GM19043 (cell line): ENCODE data around the gene AGFG1.
A peak's percentile ranks its signal among the peaks of the same experiment; 100 is the strongest.

Source experiments
- ATAC-seq: cut with Tn5 transposase; IDR thresholded peaks from one replicate; pipeline ENCODE4 v1.9.1; 2021; ENCODE audit warnings: low read depth; ENCODE audit not compliant: unreplicated experiment

AGFG1 gene

DNA sequence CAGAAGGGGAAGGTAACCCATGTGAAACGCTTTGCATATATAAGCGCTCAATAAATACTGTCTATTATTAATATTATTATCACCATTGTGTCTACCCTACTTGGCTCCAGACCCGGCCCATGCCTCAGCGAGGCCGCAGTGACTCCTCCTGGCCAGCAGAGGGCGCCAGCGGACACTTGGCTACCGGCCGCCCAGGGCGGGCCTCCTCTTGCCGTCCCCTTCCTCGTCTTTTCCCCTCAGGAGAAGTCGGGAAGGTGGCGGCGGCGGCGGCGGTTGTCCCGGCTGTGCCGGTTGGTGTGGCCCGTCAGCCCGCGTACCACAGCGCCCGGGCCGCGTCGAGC, at the start of gene AGFG1:
Gene AGFG1, plus strand, starts transcription at position 233 of the 341 bp plus-strand sequence. CDS start 266 bp downstream, outside the sequence.
- peak; percentile 85 for ATAC-seq

DNA sequence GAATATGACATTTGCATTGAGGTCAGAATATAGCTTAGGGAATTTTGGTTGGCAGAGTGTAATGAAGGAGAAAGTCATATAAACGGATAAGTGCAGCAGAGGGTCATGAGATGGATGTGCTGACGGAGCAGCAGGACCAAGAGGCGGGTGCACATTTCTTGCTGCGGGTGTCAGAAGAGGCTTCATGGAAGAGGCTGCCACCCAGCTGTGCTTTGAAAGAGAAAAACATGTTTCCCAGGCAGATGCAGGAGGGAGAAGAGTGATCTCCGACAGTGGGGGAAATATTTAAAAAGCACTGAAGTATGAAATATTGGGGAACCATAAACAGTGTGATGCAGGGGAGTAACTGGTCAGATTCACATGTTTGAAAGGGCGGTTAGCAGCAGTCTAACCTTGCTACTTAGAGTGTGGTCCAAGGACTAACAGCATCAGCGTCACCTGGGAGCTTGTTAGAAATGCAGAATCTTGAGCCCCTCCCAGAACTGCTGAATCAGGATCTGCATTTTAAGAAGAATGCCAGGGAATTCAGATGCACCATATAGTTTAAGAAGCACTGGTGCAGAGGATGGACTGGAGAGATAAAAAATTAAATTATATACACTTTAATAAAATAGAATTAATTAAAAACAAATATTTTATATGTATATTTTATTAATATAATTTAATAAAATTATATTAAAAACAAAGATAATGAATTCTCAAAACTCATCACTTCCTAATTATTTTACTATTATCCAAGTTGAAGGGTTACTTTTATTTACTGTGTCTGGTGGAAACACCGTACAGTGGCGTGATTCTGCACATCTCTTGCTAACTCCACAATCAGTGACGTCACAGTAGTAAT, 48.1 kb upstream of the AGFG1 start:
- ATAC-seq, result no peak

DNA sequence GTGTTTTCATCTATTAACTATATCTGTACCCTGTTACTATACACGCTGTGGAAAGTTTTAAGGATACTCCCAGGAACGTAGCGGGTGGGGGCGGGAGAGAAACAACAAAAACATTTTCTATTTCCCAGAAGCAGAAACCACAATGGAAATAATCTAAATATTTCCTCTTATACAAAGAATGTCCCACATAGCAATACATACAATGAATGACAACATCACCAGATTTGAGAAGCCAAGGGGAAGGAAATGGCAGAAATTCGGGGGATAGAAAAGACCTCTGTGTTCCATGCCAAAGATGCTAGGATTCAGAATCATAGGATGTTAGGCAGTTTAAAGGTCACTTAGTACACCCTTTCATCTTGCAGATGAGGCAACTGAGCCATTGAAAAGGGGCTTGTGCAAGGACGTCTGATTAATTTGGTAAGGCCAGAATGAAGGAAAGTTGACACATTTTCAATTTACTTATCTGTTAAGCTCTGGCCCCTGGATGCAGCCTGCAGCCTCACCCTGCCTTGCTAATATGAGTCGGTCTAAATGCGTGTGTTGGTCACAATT, 43.1 kb upstream of the AGFG1 start:
- no peak for ATAC-seq

DNA sequence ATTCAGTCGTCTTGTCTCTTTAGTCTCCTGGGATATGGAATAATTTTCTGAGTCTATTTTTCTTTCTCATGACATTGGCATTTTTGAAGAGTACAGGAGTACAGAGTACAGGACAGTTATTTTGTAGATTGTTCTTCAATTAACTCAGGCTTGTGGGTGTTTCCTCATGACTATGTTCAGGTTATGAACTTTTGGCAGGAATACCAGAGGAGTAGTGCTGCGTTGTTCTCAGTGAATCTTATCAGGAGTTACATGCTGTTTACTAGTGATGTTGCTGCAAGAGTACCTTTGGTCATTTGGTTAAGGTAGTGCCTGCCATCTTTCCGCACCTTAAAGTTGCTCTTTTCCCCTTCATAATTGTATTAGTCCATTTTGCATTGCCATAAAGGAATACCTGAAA, 41.3 kb upstream of the AGFG1 start:
- no peak for ATAC-seq

DNA sequence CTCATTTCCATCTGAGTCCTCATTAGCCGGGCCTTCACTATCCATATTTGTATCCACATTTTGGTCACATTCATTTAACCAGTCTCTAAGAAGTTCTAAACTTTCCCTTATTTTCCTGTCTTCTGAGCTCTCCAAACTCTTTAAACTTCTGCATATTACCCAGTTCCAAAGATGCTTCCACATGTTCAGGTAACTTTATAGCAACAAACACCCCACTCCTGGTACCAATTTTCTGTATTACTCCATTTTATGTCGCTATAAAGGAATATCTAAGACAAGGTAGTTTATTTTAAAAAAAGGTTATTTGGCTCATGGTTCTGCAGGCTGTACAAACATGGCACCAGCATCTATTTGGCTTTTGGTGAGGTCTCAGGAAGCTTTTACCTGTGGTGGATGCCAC, 38.8 kb upstream of the AGFG1 start:
- ATAC-seq, result no peak

GRCh38 chr2:227436436-227437174, 35.4 kb upstream of the AGFG1 start:
- ATAC-seq, result no peak

- no peak for ATAC-seq
Measured at GRCh38 chr2:227439214-227439613, 32.7 kb upstream of the AGFG1 start.

DNA sequence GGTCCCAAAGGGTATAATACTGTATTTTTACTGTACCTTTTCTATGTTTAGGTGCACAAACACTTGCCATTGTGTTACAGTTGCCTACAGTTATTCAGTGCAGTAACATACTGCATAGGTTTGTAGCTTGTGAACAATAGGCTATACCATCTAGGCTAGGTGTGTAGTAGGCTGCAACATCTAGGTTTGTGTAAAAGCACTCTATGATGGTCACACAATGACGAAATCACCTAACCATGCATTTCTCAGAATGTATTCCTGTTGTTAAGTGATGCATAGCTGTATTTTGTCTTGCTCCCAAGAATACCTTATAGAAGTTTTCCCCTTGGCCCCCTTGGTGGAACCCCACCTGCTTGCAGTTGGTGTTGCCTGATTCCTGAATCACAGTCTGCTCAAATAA, 29.3 kb upstream of the AGFG1 start:
- ATAC-seq, result no peak

- no peak for ATAC-seq
Measured at GRCh38 chr2:227443889-227444568, 27.9 kb upstream of the AGFG1 start.

GRCh38 chr2:227447606-227448005, 24.4 kb upstream of the AGFG1 start:
- no peak for ATAC-seq

DNA sequence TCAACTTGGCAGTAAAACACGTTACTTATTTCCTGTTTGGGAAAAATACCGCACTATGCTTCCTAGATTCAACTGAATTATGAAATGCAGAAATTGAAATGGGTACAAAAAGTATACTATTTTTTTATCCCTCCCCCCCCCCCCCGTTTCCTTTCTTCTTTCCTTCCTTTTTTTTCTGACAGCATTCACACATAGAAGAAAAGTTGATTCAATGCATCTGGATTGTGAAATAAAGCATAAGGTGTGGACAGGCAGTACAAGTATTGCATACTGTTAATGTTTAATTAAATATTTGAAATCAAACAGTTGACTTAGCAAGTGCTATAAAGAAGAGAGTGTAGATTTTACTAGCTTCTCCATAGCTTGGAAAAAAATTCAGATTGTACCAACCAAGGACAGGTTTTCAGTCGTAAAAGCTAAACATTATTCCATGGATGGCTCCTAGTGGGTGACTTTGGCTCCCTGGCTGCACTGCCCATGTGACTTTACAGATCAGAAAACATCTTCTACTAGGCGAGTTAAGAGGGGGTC, 21.6 kb upstream of the AGFG1 start:
- ATAC-seq, result no peak

DNA sequence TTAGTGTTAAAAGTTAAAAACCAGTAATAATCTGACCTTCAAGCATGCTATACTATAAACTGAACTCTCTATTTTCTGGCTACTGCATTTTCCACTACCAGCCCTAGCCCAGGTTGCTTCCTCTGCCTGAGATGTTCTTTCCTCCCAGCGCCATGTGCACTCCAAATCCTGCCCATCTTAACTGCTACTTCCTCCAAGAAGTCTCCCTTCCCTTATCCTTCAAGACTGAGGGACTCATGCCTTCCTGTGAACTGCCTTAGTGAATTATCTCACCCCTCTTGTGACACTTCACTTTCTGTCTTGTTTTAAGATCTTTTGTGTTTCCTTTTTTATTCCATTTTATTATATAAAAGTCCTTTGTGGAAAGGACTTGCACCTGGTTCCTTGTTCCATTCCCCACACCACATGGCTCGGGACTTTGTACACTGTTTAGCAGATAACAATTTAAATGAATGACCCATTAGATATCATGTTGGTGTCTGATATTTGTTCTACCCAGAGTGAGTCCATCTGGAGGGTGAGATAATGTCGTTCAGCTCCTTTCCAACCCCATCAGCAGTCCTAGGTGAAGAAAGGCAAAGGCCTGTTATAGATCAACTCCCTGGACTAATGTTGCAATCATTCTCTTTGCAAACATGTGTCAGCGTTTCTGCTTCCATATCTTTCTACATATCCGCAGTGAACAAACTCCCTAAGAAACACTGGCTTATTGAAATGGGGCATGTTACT, 20.9 kb upstream of the AGFG1 start:
- ATAC-seq, result no peak

DNA sequence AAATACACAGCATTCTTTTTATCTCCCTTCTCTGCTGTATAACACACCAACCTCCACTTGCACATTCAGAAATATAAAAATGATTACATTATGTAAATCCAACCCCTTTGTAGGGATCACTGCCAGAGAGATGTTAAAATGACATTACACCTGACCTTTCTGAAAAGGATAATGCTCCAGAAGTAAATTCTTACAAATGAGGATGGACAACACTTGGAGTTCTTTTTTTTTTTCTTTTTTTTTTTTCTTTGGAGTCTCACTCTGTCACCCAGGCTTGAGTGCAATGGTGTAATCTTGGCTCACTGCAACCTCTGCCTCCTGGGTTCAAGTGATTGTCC, 20.3 kb upstream of the AGFG1 start:
- ATAC-seq, result no peak

DNA sequence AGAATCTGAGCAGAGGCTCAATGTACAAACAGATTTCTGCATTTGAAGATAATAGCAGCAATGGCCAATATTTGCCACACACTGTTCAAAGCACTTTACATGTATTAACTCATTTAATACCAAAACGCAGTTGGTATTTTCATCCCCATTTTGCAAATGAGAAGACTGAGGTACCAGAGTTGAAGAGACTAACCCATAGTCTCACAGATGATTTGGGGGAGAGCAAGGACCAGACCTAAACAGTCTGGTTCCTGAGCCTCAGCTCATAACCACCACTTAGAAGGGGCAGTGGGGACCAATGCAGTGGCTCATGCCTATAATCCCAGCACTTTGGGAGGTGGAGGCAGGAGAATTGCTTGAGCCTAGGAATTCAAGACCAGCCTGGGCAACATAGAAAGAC, 18.1 kb upstream of the AGFG1 start:
- no peak for ATAC-seq

- no peak for ATAC-seq
Measured at GRCh38 chr2:227454323-227454860, 17.6 kb upstream of the AGFG1 start.

- no peak for ATAC-seq
Measured at GRCh38 chr2:227455200-227455599, 16.8 kb upstream of the AGFG1 start.

DNA sequence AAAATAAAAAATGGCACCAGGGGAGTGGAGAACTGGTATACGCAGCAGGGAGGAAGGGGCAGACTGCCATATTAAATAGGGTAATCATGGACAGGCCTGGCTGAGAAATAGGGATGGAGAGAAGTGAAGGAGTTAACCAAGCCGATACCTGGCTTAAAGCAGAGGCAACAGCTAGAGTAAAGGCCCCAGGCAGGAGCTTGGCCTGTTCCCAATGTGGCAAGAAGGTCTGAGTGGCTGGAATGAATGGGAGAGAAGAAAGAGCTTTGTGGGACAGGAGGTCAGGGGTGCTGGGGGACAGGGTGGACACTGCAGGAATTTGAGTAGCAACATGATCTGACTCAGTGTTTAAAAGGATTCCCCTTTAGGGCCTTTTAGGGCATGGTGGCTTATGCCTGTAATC, 15.9 kb upstream of the AGFG1 start:
- ATAC-seq, result no peak

- ATAC-seq, result no peak
Measured at GRCh38 chr2:227456772-227457171, 15.2 kb upstream of the AGFG1 start.

DNA sequence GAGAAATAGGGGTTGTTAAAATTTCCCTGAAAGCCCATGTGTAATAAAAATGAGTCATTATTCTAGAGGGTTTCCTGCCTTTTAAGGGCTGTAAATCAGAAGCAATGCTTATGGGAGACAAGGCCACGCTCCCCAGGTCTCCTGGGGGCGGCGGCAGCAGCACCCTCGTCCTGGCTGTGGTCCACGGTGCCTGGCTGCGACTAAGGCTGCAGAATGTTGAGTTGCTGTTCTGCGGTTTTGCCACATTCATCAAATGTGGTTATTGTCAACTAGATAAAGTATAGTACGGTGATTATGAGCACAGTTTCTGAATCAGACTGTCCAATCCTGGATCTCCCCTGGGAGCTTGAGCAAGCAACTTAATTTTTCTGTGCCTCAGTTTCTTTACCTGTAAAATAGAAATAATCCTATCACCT, 11.9 kb upstream of the AGFG1 start:
- no peak for ATAC-seq

GRCh38 chr2:227460833-227461232, 11.1 kb upstream of the AGFG1 start:
- ATAC-seq, result no peak
